ENCODE results near the gene PIGW. TPM values are rescaled to one million over a fixed set of nuclear protein-coding genes. Genes with fewer than 3 reads are reported as not detected.

The PIGW gene
- 3.1 and 11.3 TPM in 2 replicates for total RNA-seq

GRCh38 chr17:36534840-36535668, at the start of gene PIGW, which contains the start of gene MYO19:
Gene PIGW (plus strand): TSS chr17:36534987. CDS start chr17:36537102, 2,115 bp downstream.
Gene MYO19 (minus strand): TSS chr17:36534868. CDS start chr17:36532538, 2,330 bp downstream.

GRCh38 chr17:36486204-36487194, 48.3 kb upstream of the PIGW start, which contains the start of gene ZNHIT3:
Gene ZNHIT3 (plus strand): TSS chr17:36486681. CDS start chr17:36486700, 19 bp downstream.

GRCh38 chr17:36544307-36545076, 9.7 kb downstream of the PIGW start, which contains the start of gene GGNBP2:
Gene GGNBP2 (plus strand): TSS chr17:36544919. CDS start chr17:36545725, 806 bp downstream.

Small RNA genes within 50 kb of the gene (small RNA-seq; reads per million reads assigned to genes)
- not detected for gene RNA5SP439

Other genes with a start within 250 kb of the PIGW start
- gene TBC1D3G, start 211.1 kb upstream of the PIGW start, total RNA-seq = not detected in 2 replicates
- not detected in 2 replicates for gene TBC1D3H, start 146.6 kb upstream of the PIGW start, total RNA-seq
- gene ZNHIT3, start 48.3 kb upstream of the PIGW start, total RNA-seq = 21.5 and 36.5 TPM in 2 replicates
- gene MYO19, start 119 bp upstream of the PIGW start, total RNA-seq = 70.1 and 80.1 TPM in 2 replicates
- gene GGNBP2, start 9.9 kb downstream of the PIGW start, total RNA-seq = 41.9 and 57.7 TPM in 2 replicates
- gene DHRS11, start 56.9 kb downstream of the PIGW start, total RNA-seq = 4.7 and 5.6 TPM in 2 replicates
- 3.1 and 3.8 TPM in 2 replicates for gene MRM1, start 66.6 kb downstream of the PIGW start, total RNA-seq

All from placental epithelial cell (primary cell).